HG02623 (cell line): ENCODE measurements around the gene MYNN.

Source experiments
- ATAC-seq: cut with Tn5 transposase; IDR thresholded peaks from one replicate; pipeline ENCODE4 v1.9.1; 2021; ENCODE audit warnings: moderate library complexity; ENCODE audit not compliant: unreplicated experiment

The MYNN gene

DNA sequence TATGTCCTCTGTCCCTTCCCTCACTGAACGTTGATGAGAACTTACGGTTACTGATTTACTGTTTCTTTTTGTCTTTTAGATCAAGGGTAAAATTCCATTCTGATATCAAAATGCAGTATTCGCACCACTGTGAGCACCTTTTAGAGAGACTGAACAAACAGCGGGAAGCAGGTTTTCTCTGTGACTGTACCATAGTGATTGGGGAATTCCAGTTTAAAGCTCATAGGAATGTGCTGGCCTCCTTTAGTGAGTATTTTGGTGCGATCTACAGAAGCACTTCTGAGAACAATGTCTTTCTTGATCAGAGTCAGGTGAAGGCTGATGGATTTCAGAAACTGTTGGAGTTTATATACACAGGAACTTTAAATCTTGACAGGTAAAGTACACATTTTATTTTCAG, 990 bp downstream of the MYNN start:
- ATAC-seq = no peak

GRCh38 chr3:169777822-169778221, 4.6 kb downstream of the MYNN start:
- no peak for ATAC-seq

DNA sequence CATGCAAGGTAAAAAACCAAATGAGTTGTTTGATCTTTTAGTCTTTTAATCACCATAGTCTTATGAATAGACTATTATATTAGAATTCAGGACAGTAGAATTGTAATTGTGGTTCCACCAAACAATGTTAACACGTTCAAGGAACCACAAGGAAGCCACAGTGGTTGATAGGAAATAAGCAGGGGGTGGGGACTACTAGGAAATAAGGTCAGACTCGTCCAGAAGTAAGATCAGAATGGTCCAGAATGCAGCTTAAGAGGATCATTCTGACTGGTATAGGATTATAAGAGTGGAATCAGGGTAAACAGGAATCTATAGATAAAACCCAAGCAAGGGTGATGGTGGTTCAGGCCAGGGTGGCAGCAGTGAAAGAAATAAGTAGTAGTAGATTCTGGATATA, 7.5 kb downstream of the MYNN start:
- ATAC-seq = no peak

DNA sequence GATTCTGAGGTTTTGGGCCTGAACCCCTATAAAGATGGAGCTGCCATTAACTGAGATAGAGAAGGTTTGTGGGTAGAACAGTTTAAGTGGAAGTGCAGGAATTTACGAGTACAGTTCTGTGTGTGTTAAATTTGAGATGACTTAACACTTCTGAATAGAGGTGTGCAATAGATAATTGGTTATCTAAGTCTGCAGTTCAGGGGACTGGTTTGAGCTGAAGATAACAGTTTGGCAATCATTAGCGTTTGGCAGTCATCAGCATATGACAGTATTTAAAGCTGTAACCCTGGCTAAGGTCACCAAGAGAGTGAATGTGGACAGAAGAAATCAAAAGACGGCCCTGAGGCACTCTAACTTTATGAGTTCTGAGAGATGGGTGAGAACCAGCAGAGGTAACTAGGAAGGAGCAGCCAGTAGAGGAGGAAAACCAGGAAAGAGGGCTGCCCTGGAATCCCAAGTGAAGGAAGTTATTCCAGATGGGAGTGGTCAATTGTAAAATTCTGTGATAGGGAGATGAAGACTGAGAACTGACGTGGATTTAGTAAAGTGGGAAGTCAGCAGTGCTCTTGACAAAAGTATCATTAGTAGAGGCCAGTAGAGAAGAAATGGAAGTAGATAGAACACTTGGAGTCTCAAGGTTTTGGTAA, 8.1 kb downstream of the MYNN start:
- no peak for ATAC-seq

- no peak for ATAC-seq
Observed at GRCh38 chr3:169787120-169787519, 13.9 kb downstream of the MYNN start.

GRCh38 chr3:169787791-169788190, 14.6 kb downstream of the MYNN start:
- ATAC-seq = no peak

GRCh38 chr3:169790219-169790618, 17.0 kb downstream of the MYNN start:
- ATAC-seq = no peak

DNA sequence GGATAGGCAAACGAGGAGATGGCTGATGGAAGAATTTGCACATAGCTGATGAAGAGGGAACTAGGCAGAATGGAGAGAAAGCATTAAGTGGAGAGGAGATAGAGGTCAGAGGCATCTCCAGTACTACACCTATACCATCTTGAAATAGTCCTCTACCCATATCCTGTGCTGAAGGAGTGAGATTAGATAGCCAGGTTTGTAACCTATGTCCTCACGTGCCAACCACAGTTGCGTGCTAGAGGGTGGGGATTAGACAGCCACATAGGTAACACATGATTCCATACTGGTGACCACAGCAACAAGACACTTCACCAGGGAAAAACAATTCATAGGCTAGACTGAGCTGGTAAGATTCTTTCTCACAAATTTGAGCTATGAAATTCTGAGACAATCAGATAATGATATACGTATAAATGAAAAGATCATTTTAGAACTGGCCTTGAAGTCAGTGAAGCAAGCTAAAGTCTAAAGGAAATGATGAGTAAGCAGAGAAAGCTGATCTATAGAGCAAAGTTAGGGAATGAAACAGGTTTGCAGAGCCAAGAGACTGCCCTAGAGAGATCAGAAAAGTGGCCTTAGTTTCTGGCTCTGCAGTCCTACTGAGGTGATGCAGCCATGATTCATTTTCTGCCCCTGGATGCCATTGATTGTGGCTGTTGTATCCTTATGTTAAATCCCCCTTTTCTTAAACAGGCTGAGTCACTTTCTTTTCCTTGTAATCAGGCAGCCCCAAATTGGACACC, 17.7 kb downstream of the MYNN start:
- no peak for ATAC-seq

DNA sequence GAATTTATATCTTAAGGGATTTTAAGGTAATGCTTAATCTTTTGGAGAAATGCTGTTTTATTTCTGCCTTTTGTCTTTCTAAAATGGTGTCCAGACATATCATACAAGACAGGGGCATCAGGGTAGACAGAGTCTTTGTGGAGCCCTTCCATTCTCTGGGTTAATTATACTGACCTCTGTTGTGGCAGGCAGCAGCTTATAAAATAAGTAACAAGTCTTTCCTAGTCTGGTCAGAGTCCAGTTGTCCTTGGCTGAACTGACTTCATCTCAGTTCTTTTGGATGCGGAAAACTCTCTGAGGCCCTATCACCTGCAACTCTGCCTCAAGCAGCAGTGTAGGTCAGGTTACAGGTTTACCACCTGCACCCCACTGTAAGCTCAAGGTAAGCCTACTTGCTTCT, 19.2 kb downstream of the MYNN start:
- ATAC-seq = no peak

DNA sequence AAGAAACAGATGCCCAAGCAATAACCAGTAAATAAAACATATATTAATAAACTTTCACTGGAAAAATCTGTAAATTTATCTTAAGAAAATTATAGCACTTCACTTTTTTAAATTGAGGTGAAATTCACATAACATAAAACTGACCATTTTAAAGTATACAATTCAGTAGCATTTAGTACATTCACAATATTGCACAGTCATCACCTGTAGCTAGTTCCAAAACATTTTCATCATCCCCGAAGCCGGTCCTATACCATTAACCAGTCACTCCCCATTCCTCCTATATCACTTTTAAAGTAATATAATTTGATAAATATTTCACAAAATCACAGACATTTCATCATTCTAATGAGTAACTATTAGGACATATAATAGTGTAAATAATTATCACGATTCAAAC, 31.5 kb downstream of the MYNN start:
- ATAC-seq = no peak

GRCh38 chr3:169809230-169809795, 36.1 kb downstream of the MYNN start:
- no peak for ATAC-seq

- ATAC-seq = peak; percentile 1
Observed at GRCh38 chr3:169811631-169812331, 38.6 kb downstream of the MYNN start.

DNA sequence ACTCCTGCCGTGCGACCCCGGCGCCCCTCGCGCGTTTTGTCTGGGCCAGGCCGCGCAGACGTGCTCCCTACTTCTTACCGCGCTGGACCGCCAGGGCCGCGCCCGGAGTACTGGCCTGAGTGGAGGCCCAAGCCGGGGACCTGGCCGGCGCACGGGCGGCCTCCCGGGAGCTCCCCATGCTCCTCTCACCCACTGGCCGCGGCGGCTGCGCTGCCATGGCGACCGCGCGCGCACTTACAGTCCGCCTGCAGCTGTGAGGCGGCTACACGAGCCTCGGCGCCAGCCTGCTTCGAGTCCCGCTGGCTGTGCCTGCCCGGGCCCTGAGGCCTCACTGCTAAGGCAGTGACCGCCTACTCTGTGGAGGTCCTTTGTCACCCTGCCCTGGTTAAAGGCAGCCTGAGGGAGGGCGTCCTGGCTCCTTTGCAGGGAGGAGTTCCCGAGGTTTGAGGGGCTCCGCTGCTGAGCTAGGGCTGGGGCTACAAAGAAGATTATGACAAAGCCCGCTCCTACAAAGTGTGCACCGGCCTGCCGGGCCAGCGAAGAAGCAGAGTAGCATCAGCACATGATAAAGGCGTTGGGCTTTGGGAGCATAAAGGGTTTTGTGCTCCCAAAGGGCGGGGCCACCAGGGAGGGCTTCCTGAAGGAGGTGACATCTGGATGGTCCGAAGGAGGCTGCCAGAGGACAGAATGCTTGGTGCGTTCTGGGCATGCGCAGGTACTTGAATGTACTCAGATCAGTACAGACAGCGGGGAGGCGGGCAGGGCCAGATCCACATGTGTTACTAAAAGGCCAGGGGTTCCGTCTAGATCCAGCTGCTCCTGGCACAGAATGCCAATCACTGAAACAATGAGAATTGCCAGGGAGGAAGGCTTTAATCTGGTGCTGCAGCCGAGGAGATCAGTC, 39.4 kb downstream of the MYNN start, which contains the start of the genes LRRC34 and LRRIQ4:
TSS of gene LRRC34 (minus strand) at position 573 of the 904 bp plus-strand sequence. CDS start at position 217, 356 bp downstream.
TSS of gene LRRIQ4 (plus strand) at position 539 of the 904 bp plus-strand sequence. CDS start 9,052 bp downstream, outside the sequence.
- peak; percentile 54 for ATAC-seq

DNA sequence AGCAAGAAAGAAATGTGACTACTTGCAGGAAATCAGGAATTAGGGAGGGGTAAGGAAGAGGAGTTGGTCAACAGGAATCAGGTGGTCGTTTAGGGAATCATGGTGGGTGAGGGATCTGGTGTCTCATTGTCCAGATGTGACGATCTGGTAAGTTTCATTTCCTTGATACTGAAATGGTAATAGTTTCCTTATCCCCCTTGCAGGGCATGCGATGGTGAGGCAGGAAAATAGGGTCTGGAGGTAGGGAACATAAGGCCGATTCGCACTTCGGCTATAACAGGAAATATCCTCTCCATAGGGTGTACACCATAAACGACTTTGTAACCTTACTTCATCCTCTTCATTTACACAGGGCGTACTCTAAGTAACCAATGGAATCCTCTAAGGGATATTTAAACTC, 40.1 kb downstream of the MYNN start:
- no peak for ATAC-seq

- peak; percentile 85 for ATAC-seq
Observed at GRCh38 chr3:169813757-169814517, 40.7 kb downstream of the MYNN start.

DNA sequence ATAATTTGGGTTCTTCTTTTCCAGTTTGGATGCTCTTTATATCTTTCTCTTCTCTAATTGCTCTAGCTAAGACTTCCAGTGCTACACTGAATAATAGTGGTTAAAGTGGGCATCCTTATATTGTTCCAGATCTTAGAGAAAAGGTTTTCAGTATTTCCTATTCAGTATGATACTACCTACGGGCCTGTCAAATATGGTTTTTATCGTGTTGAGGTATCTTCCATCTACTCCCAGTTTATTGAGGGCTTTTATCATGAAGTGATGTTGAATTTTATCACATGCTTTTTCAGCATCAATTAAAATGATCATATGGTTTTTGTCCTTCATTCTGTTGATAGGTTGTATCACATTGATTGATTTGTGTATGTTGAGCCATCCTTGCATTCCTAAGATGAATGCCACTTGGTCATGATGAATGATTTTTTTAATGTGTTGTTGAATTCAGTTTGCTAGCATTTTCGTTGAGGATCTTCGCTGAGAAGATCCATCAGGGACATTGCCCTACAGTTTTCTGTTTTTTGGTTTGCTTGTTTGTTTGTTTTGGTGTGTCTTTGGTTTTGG, 42.5 kb downstream of the MYNN start:
- ATAC-seq = no peak

GRCh38 chr3:169818316-169818715, 45.1 kb downstream of the MYNN start:
- ATAC-seq = no peak

DNA sequence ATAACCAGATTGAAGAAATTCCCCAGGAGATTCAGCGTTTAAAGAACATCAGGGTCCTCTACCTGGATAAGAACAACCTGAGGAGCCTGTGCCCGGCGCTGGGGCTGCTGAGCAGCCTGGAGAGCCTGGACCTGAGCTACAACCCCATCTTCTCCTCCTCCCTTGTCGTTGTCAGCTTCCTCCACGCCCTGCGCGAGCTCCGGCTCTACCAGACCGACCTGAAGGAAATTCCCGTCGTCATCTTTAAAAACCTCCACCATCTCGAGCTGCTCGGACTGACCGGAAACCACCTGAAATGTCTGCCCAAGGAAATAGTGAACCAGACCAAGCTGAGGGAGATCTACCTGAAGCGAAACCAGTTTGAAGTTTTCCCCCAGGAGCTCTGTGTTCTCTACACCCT, 48.9 kb downstream of the MYNN start:
- no peak for ATAC-seq

- ATAC-seq = no peak
Observed at GRCh38 chr3:169822540-169822939, 49.3 kb downstream of the MYNN start.
